Smooth muscle cell (in vitro differentiated cells): ENCODE measurements around the gene ACBD3. TPM values are rescaled to one million over a fixed set of nuclear protein-coding genes. Genes with fewer than 3 reads are reported as not detected.

ENCODE experiments used
- DNase-seq: peaks from one replicate; lab custom pipeline; 2025; ENCODE audit not compliant: unreplicated experiment; lab: John Stamatoyannopoulos, UW
- H2AFZ ChIP-seq: fragments of 200-600 bp; sonication (generic); 2 replicates; pipeline ENCODE4 v1.6.0; 2016; ENCODE audit warnings: antibody characterized with exemption, low read depth, mild to moderate bottlenecking
- H3F3A ChIP-seq: fragments of 200-600 bp; sonication (generic); 2 replicates; pipeline ENCODE4 v1.6.0; 2017; ENCODE audit warnings: antibody characterized with exemption, low read depth
- H3K27ac ChIP-seq: fragments of 200-600 bp; sonication (generic); 2 replicates; pipeline ENCODE4 v1.5.1; 2016; ENCODE audit warnings: low read depth, mild to moderate bottlenecking
- H3K27me3 ChIP-seq: fragments of 200-600 bp; sonication (generic); 2 replicates; pipeline ENCODE4 v1.6.1; 2016; ENCODE audit warnings: low read depth, mild to moderate bottlenecking
- H3K36me3 ChIP-seq: fragments of 200-600 bp; sonication (generic); 2 replicates; pipeline ENCODE4 v1.5.1; 2016; ENCODE audit warnings: low read depth
- H3K4me1 ChIP-seq: fragments of 200-600 bp; sonication (generic); 2 replicates; pipeline ENCODE4 v1.5.1; 2016; ENCODE audit warnings: low read depth
- H3K4me2 ChIP-seq: fragments of 200-600 bp; sonication (generic); 2 replicates; pipeline ENCODE4 v1.6.0; 2016; ENCODE audit warnings: mild to moderate bottlenecking
- H3K4me3 ChIP-seq: fragments of 200-600 bp; sonication (generic); 2 replicates; pipeline ENCODE4 v1.5.1; 2016; ENCODE audit warnings: mild to moderate bottlenecking
- H3K79me2 ChIP-seq: fragments of 200-600 bp; sonication (generic); 2 replicates; pipeline ENCODE4 v1.6.0; 2016; ENCODE audit warnings: low read depth, mild to moderate bottlenecking
- H3K9ac ChIP-seq: fragments of 200-600 bp; sonication (generic); 2 replicates; pipeline ENCODE4 v1.6.0; 2016; ENCODE audit warnings: low read depth
- H3K9me3 ChIP-seq: fragments of 200-600 bp; sonication (generic); replicated peaks from 2 replicates; pipeline ENCODE4 v1.5.1; 2016; ENCODE audit warnings: low read depth
- H4K20me1 ChIP-seq: fragments of 200-600 bp; sonication (generic); 2 replicates; pipeline ENCODE4 v1.6.0; 2016; ENCODE audit warnings: low read depth
- CTCF ChIP-seq: fragments of 200-600 bp; sonication (generic); IDR thresholded peaks from 2 replicates; pipeline ENCODE4 v1.5.1; 2017; ENCODE audit warnings: borderline replicate concordance, mild to moderate bottlenecking, antibody characterized with exemption; ENCODE audit not compliant: insufficient read depth, poor library complexity, severe bottlenecking
- WGBS: methylation state at CpG from one replicate; pipeline ENCODE4 v1.1.7; 2016; ENCODE audit warnings: low lambda C conversion rate; 5-methylcytosine and 5-hydroxymethylcytosine counted together
- polyA plus RNA-seq: library from polyadenylated mRNA; unstranded; fragments of >200 nt; fragmentation: Nextera tagmentation; extraction: Ambion mirVana; gene quantifications from 2 replicates; pipeline ENCODE4 v1.2.1, GENCODE V29; 2016
- total RNA-seq: library from RNA; depleted of rRNA; stranded (reverse); fragments of >200 nt; gene quantifications from 2 replicates; pipeline ENCODE4 v1.2.3, GENCODE V29; 2014

Gene ACBD3
- total and polyA plus RNA-seq, 2 experiments from 2014 or later = 82.0 to 118 TPM

DNA sequence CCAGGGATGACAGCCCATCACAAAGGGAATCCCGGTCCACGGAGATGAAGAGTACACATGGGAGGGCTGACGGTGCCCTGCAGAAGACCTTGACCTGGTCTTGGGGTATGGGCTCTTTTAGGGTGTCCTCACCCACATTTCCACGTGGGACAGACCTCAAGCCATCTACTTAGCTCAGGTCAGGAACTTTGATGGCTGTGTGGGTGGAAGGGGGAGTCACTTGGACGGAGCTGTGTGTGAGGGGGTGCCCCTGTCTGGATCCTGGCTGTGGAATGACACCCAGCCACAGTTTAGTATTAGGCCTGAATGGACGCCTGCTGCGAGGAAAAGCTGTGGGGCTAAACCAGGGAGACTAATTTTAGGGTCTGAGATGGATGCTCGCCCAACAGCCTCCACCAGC, 26.0 kb upstream of the ACBD3 start:
- WGBS = 91% methylated on average over 8 of the region's 8 CpGs
- no peaks in the 10 kb centered on the region for H3K27me3 ChIP-seq
- H3K36me3 ChIP-seq = no peaks in the 10 kb centered on the region
- H3K4me1 ChIP-seq = no peaks in the 10 kb centered on the region
- no peak overlapping the region for H3K27ac ChIP-seq
- H2AFZ ChIP-seq = no peak overlapping the region
- H3K4me2 ChIP-seq = no peak overlapping the region
- H3K4me3 ChIP-seq = no peak overlapping the region
- H3K9me3 ChIP-seq = no peaks in the 10 kb centered on the region
- no peak for TF ChIP-seq CTCF
- H3K9ac ChIP-seq = no peak overlapping the region
- no peaks in the 10 kb centered on the region for H3K79me2 ChIP-seq
- no peaks in the 10 kb centered on the region for H4K20me1 ChIP-seq
- no peaks in the 10 kb centered on the region for H3F3A ChIP-seq
- no peak for DNase-seq

- no peak overlapping the region for H3K9ac ChIP-seq
- H3K4me3 ChIP-seq = no peak overlapping the region
- H4K20me1 ChIP-seq = no peaks in the 10 kb centered on the region
- no peak overlapping the region for H3K4me2 ChIP-seq
- H3K9me3 ChIP-seq = no peaks in the 10 kb centered on the region
- 84% methylated on average over 5 of the region's 5 CpGs for WGBS
- no peak for TF ChIP-seq CTCF
- DNase-seq = no peak
- no peaks in the 10 kb centered on the region for H3K27me3 ChIP-seq
- H3K4me1 ChIP-seq = no peaks in the 10 kb centered on the region
- no peaks in the 10 kb centered on the region for H3F3A ChIP-seq
- no peak overlapping the region for H2AFZ ChIP-seq
- H3K27ac ChIP-seq = no peak overlapping the region
- no peaks in the 10 kb centered on the region for H3K79me2 ChIP-seq
- H3K36me3 ChIP-seq = no peaks in the 10 kb centered on the region
These were observed 24.8 kb upstream of the ACBD3 start for GRCh38 chr1:226211181-226211821.

DNA sequence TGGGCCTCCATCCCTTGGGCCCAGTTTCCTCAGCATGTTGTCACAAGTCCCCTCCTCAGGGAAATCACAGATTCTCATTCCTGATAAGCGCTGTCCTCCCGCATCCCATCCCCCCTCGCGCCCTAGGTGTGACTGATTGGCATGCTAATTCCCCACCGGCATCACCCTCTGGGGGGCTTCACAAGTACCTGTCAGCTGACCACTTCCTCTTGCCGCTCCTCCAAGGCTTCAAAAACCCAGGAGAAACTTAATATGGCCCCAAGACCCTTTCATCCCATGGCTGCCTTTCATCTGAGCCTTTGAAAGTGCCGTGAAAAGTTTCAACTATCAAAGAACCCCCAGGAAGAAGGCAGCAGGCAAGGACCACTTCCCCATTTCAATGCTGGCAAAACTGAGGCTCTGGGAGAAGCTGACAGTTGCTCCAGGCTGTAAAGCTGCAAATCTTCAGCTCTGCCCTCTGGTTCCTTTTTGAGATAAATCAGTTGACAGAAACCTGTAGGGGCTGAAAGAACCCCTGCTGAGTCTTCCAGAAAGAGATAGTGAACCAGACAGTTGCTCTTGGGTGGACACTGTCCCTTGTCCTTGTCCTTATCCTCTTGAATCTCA, 24.1 kb upstream of the ACBD3 start:
- Histone ChIP-seq H3K4me1 (no peaks in the 10 kb centered on the region), H3K27me3 (no peaks in the 10 kb centered on the region), H3K36me3 (no peaks in the 10 kb centered on the region), H3K27ac (no peak overlapping the region), H3K9ac (no peak overlapping the region), H3K4me2 (no peak overlapping the region), H4K20me1 (no peaks in the 10 kb centered on the region), H3K9me3 (no peaks in the 10 kb centered on the region), H3K79me2 (no peaks in the 10 kb centered on the region), H3F3A (no peaks in the 10 kb centered on the region), H2AFZ (no peak overlapping the region), H3K4me3 (no peak overlapping the region)
- 51% methylated on average over 7 of the region's 7 CpGs for WGBS
- DNase-seq = no peak
- no peak for TF ChIP-seq CTCF
